ENCODE data around the gene DAGLA. TPM values are rescaled to one million over a fixed set of nuclear protein-coding genes. Genes with fewer than 3 reads are reported as not detected.
A peak's percentile ranks its signal among the peaks of the same experiment; 100 is the strongest.

The DAGLA gene
- total and polyA plus RNA-seq, 2 of the 13 experiments (the other 11 are each of a cell fraction or from before 2014, with no cell fraction given), result 2.6 to 3.9 TPM

- TF ChIP-seq ZNF138 (CRISPR knock-in tag; IDR thresholded peaks at IDR 0.05; ENCODE audit: low read depth) (0 out of 2 replicates have a peak, but pooled peaks have one; percentile 18), SMARCE1 (IDR thresholded peaks at IDR 0.05; ENCODE audit: borderline replicate concordance) (no peak), KMT2B (CRISPR knock-in tag; IDR thresholded peaks at IDR 0.05) (peak; percentile 75), AFF4 (CRISPR knock-in tag; IDR thresholded peaks at IDR 0.05) (no peak), EEA1 (CRISPR knock-in tag; IDR thresholded peaks at IDR 0.05; ENCODE audit: borderline replicate concordance) (peak; percentile 68; the same call in 1 of the 2 replicates), ZNF572 (CRISPR knock-in tag; IDR thresholded peaks at IDR 0.05) (0 out of 2 replicates have a peak, but pooled peaks have one; percentile 38), USF2 (IDR thresholded peaks at IDR 0.05; ENCODE audit: low read depth, low read length) (peak; percentile 94), USF2 (CRISPR knock-in tag; IDR thresholded peaks at IDR 0.05; ENCODE audit: borderline replicate concordance) (peak; percentile 99; the same call in 1 of the 2 replicates), UBTF (CRISPR knock-in tag; IDR thresholded peaks at IDR 0.05) (0 out of 2 replicates have a peak, but pooled peaks have one; percentile 49), SRSF1 (optimal IDR thresholded peaks at IDR 0.05; ENCODE audit: low read depth, low read length) (peak; percentile 82), ZSCAN22 (CRISPR knock-in tag; IDR thresholded peaks at IDR 0.05) (0 out of 2 replicates have a peak, but pooled peaks have one; percentile 12), ELF1 (CRISPR knock-in tag; IDR thresholded peaks at IDR 0.05) (peak; percentile 97)
Observed at GRCh38 chr11:61792310-61793082, 112.3 kb downstream of the DAGLA start, which contains the start of the genes FEN1 and TMEM258 (continued).
